A204.1 (cell line): ENCODE measurements around the gene ITGBL1.

ENCODE experiments used
- FAIRE-seq: peaks from 2 replicates; lab custom pipeline; 2012; peaks lifted over from hg19 to GRCh38; lab: Jason Lieb, UNC

The ITGBL1 gene

DNA sequence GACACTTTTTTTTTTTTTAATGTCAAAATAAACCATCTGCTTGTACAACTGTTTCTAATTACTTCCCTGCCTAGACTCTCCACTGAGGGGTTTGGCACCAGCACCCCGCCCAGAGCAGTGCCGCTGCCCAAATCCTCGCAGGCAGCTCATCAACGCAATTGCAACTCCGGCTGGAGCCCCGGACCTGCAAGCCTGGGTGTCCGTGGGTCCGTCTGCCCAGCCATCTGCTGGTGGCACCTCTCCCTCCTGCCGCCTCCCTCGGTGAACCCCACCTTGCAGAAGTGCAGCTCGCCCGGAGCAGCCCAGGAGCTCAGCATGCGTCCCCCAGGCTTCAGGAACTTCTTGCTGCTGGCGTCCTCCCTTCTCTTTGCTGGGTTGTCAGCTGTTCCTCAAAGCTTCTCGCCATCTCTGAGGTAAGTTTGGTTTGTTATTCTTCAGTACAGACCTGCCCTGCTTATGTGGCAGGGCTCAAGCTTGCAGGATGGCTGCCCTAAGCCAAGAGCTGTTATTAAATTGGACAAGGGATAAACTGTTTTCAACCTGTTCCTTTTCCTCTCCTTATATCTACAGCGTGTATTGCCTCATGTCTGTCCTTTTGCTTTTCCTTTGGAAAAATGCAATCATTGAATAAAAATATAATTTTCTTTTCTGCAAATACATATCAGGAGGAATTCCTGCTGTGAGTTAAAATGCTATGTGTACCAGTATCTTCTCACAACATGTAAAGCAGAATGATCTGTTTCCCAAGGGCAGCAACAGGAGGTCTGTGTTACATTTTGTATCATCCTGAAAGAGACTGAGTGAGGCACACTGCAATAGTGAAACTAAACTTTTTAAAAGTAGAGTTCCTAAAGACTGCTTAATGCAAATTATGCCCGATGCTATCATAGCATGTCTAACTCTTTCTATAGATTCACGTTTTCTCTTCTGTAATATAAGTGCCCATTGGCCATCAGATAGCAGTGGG lies at the start of gene ITGBL1:
Gene ITGBL1 (plus strand): TSS at position 157 of the 967 bp plus-strand sequence. CDS start 159 bp downstream, at position 316.
- FAIRE-seq = peak; percentile 84

- no peak for FAIRE-seq
Observed at GRCh38 chr13:101406791-101407190, 45.7 kb upstream of the ITGBL1 start.

DNA sequence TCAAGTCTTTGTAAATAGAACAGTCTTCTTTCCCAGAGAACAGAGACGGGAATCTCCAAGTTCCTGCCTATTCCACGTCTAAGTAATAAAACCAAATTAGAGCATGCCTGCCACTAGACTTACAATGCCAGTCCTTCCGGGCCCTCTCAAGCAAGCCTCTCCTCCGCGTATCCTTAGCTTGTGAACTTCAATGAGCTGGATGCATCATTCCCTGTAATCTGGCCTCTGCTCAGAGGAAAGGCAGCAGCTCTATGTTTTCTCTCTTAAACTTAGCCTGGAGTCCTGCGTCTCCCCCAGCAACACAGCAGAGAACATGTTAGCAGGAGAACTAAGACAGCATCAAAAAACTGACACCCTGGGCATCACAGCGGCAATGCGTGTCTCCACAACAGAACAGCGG lies 44.3 kb upstream of the ITGBL1 start:
- no peak for FAIRE-seq

DNA sequence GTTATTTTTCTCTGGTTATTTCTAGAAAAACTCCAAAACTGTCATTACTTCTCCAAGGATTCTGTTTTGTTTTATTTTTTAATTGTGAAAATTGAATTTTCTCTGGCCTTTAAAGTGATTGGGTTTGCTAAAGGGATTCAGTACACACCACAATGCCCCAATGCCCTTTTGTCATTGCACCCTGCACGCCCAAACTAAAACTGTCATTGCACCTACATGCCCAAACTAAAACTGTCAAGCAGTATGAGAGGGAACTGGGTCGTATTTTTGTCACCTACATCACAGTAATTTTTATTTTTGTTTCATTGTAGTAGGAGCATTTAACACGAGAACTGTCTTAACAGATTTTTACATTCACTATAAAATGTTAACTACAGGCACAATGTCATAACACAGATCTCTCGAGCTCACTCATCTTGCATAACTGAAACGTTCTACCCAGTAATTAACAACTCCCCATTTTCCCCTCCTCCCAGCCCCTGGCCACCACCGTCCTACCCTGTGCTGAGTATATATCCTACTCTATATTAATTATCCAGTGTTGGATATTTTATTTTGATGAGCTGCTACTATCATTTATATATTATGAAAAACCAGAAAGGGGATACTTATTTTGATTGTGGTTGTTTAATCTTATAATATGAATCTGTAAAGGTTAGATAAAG lies 43.4 kb upstream of the ITGBL1 start:
- no peak for FAIRE-seq

GRCh38 chr13:101412076-101412475 lies 40.4 kb upstream of the ITGBL1 start:
- FAIRE-seq = no peak

DNA sequence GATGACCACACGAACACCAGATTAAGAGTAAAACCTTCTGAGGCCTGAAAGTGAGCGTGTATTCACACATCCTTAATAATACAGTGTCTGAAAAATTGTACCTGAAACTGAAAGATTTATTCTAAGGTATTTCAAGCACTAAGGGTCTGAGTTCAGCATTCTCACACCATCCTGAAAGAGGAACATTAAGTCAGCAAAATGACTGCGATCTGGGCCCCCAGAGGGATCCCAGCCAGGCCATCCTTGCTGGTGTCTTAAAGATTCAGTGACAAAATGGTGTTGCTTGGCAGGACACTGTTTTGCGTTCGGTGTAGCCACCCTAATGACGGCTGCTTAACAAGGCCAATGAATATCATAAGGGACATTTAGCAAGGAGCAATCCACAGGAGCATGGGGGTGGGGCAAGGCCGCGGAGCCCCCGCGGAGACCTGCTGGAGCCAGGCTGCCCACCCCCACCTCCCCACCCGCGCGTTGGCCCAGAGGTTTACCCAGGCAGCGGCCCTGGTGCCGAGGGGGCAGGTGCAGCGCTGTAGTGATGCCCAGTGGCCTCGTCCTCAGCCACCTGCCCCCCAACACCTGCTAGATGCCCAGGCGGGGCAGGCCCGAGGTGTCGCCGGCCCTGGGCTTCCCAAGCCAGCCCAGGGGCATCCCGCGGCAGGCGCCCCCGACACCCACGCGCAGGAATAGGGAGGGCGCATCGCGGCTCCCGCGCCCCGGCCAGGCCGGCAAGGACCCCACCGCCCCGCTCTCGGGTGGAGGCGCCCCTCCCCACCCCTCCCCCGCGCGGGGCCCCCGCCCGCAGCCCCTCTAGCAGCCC lies 36.9 kb upstream of the ITGBL1 start:
- no peak for FAIRE-seq

DNA sequence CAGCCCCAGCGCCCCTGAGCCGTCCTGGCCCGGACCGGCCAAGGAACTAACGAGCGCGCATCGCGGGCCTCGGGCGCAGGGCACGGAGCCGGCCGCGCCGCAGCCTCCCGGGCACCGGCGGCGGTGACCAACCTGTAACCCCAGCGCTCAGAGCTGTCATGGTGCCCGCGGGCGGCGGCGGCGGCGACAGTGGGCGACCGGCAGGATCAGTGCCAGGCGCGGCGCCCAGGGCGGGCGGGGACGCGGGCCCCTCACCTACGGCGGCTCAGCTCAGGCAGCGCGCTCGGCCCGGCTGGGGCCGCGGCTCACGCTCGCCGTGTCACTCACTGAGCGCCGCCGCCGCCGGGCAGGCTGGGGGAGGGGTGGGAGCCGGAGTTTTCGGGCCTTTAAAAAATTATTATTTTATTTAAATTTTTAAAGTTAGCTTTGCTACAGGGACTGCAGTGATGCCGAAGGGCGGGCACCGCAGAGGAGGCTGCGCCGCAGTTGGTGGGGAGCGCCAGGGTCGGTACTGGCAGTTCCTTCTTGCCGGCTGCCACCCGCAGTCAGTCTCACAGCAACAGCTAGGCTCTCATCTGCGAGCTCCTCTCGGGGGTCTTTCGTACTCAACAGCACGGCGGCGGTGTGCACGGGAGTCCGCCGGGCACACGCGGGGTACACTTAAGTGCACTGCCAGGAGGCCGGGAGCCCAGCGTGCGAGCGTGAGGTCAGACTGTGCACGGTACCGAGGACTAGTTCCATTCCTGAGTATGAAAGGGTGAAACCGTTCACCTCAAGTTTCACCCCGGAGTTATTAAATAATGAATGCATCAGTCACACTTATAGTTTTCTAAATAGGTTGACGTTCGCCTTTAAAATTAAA lies 36.1 kb upstream of the ITGBL1 start, which contains the start of gene NALCN:
Gene NALCN (minus strand): TSS at position 328 of the 862 bp plus-strand sequence. CDS start 17,382 bp downstream, outside the sequence.
- no peak for FAIRE-seq

DNA sequence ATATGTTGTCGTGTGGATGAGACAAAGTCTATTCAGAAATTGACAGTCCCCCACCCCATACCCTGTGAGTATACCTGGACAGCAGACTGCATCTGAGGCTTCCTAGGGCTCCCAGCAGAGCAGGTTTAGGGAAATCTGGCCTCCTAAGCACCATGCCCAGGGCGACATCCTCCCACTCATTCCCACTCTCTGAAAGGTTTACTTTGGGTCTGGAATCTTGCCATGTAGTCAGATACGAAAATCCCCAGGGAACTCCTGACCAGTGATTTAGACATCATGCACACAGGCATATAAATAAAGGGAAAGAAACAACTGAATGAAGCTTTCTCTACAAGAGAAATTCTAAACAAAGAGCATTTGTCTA lies 35.5 kb upstream of the ITGBL1 start:
- FAIRE-seq = no peak

DNA sequence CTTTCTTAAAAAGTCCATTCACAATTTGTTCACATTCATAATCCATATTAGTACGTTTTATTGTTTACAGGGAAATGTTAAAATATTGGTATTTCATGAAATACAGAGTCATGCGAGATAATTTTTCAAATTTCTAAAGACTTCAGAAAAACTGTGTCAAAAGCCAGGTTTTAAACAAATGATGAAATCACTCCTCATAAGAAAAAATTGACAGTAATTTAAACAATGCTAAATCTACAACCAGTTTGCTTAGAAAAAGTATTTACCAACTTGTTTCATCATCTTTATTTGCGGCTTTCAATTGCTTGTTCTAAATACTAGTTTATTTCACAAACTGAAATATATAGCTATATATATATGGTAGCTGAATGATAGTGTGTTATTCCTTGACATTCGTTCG lies 35.0 kb upstream of the ITGBL1 start:
- no peak for FAIRE-seq

DNA sequence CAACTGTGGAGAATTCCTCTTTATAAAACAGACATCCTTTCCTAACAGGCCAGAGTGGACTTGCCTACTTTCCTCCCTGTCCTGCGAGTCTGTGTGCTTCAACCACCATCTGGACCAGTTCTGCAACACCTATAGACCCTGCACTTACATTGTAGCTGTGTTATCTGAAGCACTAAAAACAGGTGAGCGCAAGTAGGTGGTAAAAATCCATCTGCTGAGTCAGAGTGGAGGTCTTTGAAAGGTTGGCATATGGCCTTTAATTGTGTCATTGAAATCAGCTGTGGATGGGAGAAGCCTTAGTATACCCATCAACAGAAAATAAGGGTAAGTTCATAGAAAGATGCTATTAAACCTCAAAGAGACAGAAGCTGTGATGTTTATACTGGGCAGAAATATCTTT lies 28.6 kb upstream of the ITGBL1 start:
- FAIRE-seq = no peak

DNA sequence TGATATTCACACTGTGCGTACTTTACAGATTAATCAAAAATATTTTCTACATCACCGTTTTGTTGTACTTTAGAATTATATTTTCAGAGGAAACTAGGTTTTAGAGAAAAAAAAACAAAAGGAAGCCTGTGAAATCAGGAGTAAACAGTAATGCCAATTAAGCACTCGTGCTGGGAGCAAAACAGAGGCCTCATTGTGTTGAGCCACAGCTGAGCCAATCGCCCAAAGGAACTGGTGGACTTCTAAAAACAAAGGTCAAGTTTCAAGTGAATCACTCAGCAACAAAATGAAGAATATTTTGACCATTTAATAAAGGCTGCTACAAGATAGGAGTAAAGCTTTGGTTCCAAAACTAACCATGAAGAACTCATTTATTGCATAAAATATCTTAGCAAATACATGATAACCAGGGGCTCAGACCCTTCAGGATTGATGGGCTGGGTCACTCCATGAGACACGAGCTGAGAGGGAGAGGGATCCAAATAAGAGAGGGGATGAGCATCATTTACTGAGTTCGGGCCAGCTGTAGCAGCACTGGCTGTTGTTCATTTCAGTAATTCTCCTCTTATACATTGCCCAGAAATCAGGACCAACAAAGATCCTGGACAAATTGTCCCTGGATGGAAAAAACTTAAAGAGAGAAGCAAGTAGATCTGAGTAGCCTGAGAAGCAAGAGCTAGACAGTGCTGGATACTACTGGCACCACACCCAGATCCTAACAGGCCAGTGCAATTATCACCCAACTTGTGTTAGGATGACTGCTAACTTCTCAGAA lies 27.9 kb upstream of the ITGBL1 start:
- no peak for FAIRE-seq

GRCh38 chr13:101425156-101425471 lies 27.4 kb upstream of the ITGBL1 start:
- FAIRE-seq = no peak

DNA sequence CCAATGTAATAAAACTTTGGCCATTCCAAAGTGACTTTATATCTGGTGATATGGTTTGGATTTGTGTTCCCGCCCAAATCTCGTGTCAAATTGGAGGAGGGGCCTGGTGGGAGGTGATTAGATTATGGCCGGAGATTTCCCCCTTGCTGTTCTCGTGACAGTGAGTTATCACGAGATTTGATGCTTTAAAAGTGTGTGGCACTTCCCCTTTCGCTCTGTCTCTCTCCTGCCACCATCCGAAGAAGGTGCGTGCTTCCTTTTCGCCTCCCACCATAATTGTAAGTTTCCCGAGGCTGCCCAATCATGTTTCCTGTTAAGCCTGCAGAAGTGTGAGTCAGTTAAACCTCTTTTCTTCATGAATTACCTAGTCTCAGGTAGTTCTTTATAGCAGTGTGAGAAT lies 26.9 kb upstream of the ITGBL1 start:
- FAIRE-seq = no peak

- FAIRE-seq = no peak
Observed at GRCh38 chr13:101429733-101430132, 22.7 kb upstream of the ITGBL1 start.

GRCh38 chr13:101433895-101434294 lies 18.6 kb upstream of the ITGBL1 start:
- FAIRE-seq = no peak

GRCh38 chr13:101434486-101434885 lies 18.0 kb upstream of the ITGBL1 start:
- no peak for FAIRE-seq

GRCh38 chr13:101447852-101448251 lies 4.6 kb upstream of the ITGBL1 start:
- no peak for FAIRE-seq

DNA sequence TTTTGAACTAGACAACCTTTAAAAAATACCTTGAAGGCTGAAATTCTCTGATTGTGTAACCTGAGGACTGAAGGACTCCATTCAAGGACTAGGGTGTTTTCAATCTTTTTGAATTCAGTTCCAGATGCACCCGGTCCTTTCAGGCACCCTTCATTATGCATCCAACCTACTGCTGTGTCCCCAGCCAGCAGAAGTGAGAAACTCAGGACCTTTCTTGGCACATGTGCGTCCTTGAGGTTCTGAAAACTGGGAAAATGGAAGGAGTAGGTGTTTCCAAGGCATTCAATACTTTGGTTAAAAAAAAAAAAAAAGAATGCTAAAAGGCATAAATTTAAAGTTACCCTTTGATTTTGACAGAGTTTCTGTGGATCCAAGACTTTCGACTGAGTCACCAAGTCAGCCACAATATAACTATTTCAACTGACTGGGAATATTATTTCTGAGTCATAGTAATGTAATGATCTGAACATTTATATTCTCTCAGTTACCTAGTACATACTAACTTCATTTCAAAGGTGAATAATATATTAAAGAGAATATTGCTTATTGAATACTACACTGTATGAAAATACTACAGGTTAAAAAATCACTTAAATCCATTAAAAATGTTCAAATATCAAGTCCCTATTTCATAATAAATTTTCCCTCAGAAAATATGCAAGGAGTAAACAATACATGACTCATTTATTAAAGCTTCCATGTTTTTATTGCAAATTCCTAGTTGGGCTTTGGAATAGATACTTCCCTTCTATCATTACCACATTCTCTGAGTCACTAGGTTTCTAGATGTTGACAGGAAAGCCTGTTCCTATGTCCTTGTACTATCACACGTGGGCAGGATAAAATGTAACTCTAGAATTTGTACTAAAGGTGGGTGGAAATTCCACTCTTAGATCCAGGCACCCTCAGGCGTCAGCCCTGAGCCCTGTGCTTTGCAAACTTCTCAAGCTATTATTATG lies 2.4 kb upstream of the ITGBL1 start:
- FAIRE-seq = peak; percentile 95

DNA sequence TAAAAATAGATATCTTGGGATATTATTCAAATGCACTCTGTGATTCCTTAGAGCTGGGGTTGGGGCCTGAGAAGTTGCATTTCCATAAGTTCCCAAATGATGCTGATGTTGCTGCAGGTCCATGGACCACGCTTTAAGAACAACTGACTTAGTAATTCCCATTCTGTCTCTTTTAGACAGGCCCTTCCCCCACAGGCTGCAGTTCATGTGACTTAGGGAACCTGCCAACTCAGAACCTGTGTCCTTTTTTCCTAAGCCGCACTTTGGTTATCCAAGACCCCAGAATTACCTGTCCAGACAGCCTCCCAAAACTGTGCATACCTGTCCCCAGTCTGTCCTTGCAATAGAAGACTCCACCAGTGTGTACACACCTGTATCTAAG lies 1.7 kb upstream of the ITGBL1 start:
- no peak for FAIRE-seq

- FAIRE-seq = no peak
Observed at GRCh38 chr13:101451641-101452040, 834 bp upstream of the ITGBL1 start.
